Astrocyte (in vitro differentiated cells and primary cell): ENCODE results near the gene RSF1.

Experiments
- CTCF ChIP-seq: IDR thresholded peaks from 2 replicates; pipeline ENCODE4 v1.5.1; 2011; ENCODE audit warnings: low read depth, mild to moderate bottlenecking, inconsistent platforms, low read length, moderate library complexity; ENCODE audit not compliant: insufficient read depth
- EZH2 ChIP-seq: IDR thresholded peaks from 2 replicates; pipeline ENCODE4 v1.6.1; 2012; ENCODE audit warnings: mild to moderate bottlenecking, low read length, inconsistent platforms; ENCODE audit not compliant: insufficient read depth

GRCh38 chr11:77776455-77776854, 44.1 kb downstream of the RSF1 start:
- TF ChIP-seq CTCF (peak; percentile 21), EZH2 (no peak)
